Mesodermal cell (in vitro differentiated cells): ENCODE data around the gene ADH1B.

Experiments used
- H3K27ac ChIP-seq: 2 replicates; pipeline ENCODE4 v1.7.0; 2013; ENCODE audit warnings: mild to moderate bottlenecking, low read depth, low read length, moderate library complexity; ENCODE audit not compliant: severe bottlenecking
- H3K36me3 ChIP-seq: 2 replicates; pipeline ENCODE4 v1.7.1; 2013; ENCODE audit warnings: mild to moderate bottlenecking, low read length, moderate library complexity; ENCODE audit not compliant: control insufficient read depth, insufficient read depth
- H3K4me1 ChIP-seq: one replicate; pipeline ENCODE4 v1.7.1; 2013; ENCODE audit warnings: mild to moderate bottlenecking, low read length; ENCODE audit not compliant: insufficient read depth, control insufficient read depth, poor library complexity, severe bottlenecking
- H3K4me3 ChIP-seq: 2 replicates; pipeline ENCODE4 v1.7.0; 2013; ENCODE audit warnings: low read length, control low read depth, mild to moderate bottlenecking; ENCODE audit not compliant: insufficient read depth, poor library complexity, severe bottlenecking; ENCODE audit errors: extremely low read depth
- H3K9me3 ChIP-seq: 2 replicates; pipeline ENCODE4 v1.7.1; 2013; ENCODE audit warnings: mild to moderate bottlenecking, low read length, moderate library complexity; ENCODE audit not compliant: control insufficient read depth
- WGBS, 2 experiments: methylation state at CpG; one replicate each; pipeline ENCODE4 v1.1.5; 2013; ENCODE audit warnings: missing lambda C conversion rate in 2 of 2; ENCODE audit not compliant: insufficient coverage in 2 of 2; 5-methylcytosine and 5-hydroxymethylcytosine counted together

ADH1B gene

DNA sequence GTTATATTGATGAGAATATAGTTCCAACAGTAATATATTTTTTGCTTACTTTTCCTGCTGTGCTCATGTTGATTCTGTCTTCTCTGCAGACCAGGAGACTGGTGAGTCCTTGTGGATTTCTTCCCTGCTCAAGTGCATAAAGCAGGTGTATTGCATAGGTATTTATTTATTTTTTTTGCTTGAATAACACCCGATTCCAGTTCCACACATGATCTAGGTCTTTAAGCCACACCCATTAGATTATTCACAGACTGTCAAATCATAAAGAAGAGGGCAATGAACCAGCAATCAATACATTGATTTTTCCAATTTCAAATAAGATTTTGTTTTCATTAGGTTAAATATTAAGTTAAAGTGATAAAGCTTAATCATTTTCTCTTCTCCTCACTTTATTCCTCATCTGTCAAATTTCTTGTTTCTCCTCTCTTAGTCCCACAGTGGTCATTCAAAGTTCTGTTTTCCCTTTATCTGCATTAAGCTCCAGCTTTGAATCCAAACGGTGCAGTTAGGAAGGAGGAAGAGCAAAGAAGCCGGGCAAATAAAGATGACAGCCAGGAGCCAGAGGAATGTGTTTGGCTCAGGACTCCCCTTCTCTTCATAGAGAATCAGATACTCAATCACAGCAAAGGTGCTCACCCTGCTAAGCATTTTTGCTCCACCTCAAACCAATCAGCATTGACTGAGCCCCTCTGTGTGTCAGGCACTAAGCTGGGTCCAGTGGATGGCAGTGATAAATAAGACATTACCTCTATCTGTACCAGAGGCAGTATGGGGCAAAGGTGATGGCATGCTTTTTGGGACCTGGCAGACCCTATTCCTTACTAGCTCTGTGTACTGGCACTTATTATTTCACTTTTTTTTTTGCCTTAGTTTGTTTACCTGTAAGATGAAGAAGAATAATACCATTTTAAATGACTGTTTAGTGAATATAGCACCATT lies 30.1 kb downstream of the ADH1B start, which contains the start of gene ADH1A:
Gene ADH1A (minus strand): TSS at position 138 of the 939 bp plus-strand sequence. CDS start 71 bp downstream, at position 67.
- Histone ChIP-seq H3K27ac (no peak within 1 kb of the TSS), H3K36me3 (no peaks in the 10 kb centered on the region), H3K4me3 (no peak within 1 kb of the TSS), H3K9me3 (no peaks in the 10 kb centered on the region), H3K4me1 (no peaks in the 10 kb centered on the region)
- no CpG with 5 or more reads among the region's 3 CpGs for WGBS, 2 experiments

DNA sequence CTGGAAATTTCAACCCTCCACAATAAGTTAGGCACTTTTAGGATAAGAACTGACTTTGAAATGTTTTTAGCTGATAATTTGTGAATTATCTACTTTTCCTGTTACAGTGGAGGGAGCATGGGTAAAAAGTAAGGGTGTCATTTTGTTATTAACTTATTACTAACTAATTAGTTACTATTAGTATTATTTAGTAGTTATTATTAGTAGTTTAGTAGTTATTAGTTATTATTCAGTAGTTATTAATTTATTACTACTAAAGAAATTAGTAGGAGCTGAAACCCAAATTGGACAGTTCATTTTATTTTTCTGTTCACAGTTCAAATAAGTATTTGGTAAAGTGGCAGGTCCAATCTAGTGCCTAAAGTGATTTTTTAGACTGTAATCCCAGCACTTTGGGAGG lies 35.8 kb downstream of the ADH1B start:
- Histone ChIP-seq H3K4me1 (no peaks in the 10 kb centered on the region), H3K27ac (no peak overlapping the region), H3K36me3 (no peaks in the 10 kb centered on the region), H3K4me3 (no peak overlapping the region), H3K9me3 (no peaks in the 10 kb centered on the region)

DNA sequence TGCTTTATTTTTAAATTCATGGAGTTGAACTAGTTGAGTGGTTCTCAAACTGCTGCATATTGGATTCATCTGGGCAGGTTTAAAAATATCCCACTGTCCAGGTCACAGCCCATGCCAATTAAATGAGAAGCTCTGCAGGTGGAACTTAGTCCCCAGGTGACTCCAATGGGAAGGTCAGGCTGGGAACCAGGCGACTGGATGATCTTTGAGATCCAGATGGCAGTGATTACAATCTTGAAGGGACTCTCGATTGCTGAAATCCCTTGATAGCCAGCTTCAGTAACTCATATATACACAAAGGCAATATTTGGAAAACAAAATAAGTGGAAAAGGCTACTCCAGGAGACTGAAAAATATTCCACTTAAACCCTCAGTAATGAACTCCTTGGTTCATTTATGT lies 38.5 kb downstream of the ADH1B start:
- WGBS, 2 experiments: 83% methylated on average over 1 of the region's 2 CpGs; no CpG with 5 or more reads in 1 of the 2 experiments
- Histone ChIP-seq H3K27ac (no peak overlapping the region), H3K4me3 (no peak overlapping the region), H3K36me3 (no peaks in the 10 kb centered on the region), H3K9me3 (no peaks in the 10 kb centered on the region), H3K4me1 (no peaks in the 10 kb centered on the region)

DNA sequence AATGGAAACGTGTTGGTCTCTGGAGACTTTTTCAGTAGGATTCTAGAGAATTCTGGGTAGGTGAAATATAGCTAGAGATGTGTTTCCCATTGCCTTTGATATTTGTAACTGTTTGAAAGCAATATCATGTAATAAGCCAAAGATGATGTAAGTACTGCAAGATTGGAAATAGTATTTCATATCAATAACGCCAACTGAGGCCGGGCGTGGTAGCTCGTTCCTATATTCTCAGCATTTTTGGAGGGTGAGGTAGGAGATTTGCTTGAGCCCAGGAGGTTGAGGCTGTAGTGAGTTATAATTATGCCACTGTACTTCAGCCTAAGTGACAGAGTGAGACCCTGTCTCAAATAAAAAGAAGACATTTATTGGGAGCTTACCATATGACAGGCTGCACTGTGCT lies 39.9 kb downstream of the ADH1B start:
- no peaks in the 10 kb centered on the region for H3K36me3 ChIP-seq
- WGBS, 2 experiments: 94% methylated on average over 5 of the region's 5 CpGs; no CpG with 5 or more reads in 1 of the 2 experiments
- H3K4me1 ChIP-seq: no peaks in the 10 kb centered on the region
- H3K9me3 ChIP-seq: no peaks in the 10 kb centered on the region
- no peak overlapping the region for H3K4me3 ChIP-seq
- H3K27ac ChIP-seq: no peak overlapping the region

DNA sequence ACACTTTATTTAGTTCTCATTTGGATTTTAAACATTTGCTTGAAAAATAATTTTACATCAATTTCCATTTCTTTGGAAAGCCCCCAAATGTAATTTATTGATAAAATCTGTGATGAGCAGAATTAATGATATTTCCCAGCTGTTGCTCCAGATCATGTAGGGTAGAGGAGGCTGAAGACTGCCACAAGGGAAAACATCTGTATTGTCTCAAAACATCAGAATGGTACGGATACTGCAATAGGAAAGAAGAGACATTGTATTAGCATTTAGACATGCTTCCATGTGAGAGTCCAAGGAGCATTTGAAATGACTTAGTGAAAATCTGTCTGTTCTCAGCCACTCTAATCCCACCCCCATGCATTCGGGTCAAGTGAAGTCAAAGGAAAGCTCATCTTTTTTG lies 44.8 kb downstream of the ADH1B start:
- no peak overlapping the region for H3K27ac ChIP-seq
- WGBS, 2 experiments: 78 to 94% methylated on average over 2 of the region's 2 CpGs

DNA sequence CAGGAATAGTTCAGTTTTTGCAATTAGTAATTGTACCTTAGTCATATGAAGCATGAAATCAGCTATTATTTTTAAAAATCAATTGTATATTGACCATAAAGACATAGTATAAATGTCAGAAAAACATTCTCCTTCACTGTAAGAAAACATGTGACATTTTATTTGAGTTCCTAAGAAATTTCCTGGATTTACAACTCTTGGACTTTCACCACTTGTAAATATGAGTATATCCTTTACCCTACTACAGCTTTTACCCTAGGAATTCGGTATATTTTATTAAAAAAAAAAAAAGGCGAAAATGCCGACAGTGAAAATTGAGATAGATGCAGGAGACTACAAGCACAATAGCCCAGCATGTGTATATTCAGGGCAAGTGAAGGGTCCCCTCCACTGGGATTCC lies 45.3 kb downstream of the ADH1B start:
- Histone ChIP-seq H3K27ac (no peak overlapping the region), H3K36me3 (no peaks in the 10 kb centered on the region), H3K4me3 (no peak overlapping the region)

More for the DNA sequence above, 44.8 kb downstream of the ADH1B start:
- Histone ChIP-seq H3K36me3 (no peaks in the 10 kb centered on the region), H3K4me1 (no peaks in the 10 kb centered on the region), H3K9me3 (no peaks in the 10 kb centered on the region), H3K4me3 (no peak overlapping the region)

DNA sequence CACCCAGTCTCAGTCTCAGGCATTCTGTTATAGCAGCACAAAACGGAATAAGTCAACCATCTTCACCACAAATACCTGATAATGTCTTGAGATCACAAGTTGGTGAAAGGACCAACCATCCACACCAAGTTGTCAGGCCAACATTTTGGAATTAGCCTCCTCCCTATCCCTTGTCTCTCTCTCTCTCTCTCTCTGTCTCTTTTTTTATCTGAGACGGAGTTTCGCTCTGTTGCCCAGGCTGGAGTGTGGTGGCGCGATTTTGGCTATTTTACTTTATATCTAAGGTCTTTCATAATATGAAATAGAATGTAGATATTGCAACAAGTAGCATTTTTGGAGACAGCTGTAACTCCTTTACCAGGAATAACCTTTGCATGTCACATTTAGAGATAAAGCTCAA lies 46.2 kb downstream of the ADH1B start:
- no peak overlapping the region for H3K4me3 ChIP-seq
- WGBS, 2 experiments: 73% methylated on average over 1 of the region's 5 CpGs; no CpG with 5 or more reads in 1 of the 2 experiments
- no peak overlapping the region for H3K27ac ChIP-seq
- H3K9me3 ChIP-seq: no peaks in the 10 kb centered on the region
- H3K4me1 ChIP-seq: no peaks in the 10 kb centered on the region
- no peaks in the 10 kb centered on the region for H3K36me3 ChIP-seq

More for the DNA sequence above, 45.3 kb downstream of the ADH1B start:
- WGBS, 2 experiments: 83% methylated on average over 1 of the region's 3 CpGs; no CpG with 5 or more reads in 1 of the 2 experiments
- H3K9me3 ChIP-seq: no peaks in the 10 kb centered on the region
- no peaks in the 10 kb centered on the region for H3K4me1 ChIP-seq

DNA sequence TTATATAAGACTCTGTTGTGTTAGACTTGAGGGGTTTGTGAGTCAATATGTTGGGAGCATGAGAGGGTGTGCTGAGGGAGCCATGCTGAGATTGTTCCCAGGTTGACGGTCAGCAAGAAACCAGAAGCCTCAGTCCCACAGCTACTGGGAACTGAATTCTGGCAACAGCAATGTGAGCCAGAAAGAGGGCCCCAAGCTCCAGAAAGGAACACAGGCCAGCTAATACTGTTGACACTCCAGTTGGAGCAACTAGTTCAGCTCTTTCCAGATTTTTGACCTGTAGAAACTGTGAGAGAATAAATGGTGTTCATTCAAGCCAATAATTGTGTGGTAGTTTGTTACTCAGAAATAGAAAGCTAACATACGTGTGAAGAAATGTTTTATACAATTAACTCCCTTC lies 47.5 kb downstream of the ADH1B start:
- no peaks in the 10 kb centered on the region for H3K9me3 ChIP-seq
- no peak overlapping the region for H3K4me3 ChIP-seq
- WGBS, 2 experiments: 71 to 93% methylated on average over 1 of the region's 2 CpGs
- H3K36me3 ChIP-seq: no peaks in the 10 kb centered on the region
- no peak overlapping the region for H3K27ac ChIP-seq
- H3K4me1 ChIP-seq: no peaks in the 10 kb centered on the region

DNA sequence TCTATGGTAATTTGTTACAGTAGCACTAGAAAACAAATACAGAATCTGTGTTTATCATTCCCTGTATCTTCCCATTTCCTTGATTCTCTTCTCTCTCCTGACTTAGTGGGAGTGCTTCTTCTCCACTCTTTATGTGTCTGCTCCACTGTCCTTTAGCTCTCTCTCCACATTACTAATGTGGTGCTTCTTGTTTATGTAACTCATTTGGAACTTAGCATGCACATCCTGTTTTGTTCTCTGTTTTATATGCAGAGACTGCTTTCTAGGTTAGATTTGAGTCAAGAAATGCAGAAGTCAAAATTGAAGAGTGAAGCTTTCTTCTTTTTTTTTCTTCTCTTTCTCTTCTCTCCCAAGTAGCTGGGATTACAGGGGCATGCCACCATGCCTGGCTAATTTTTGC lies 56.3 kb downstream of the ADH1B start:
- Histone ChIP-seq H3K9me3 (no peaks in the 10 kb centered on the region), H3K4me1 (no peaks in the 10 kb centered on the region), H3K27ac (no peak overlapping the region), H3K36me3 (no peaks in the 10 kb centered on the region), H3K4me3 (no peak overlapping the region)
